Neuronal stem cell (in vitro differentiated cells): ENCODE measurements around the gene GYS1.
"Not testable (repeated sequence)": the region's sequence is repeated elsewhere in the genome, so short reads cannot be mapped to it uniquely, and the experiment has no call there.

Experiments
- DNase-seq: peaks from one replicate; pipeline ENCODE4 v3.0.0-alpha.2; 2013; ENCODE audit warnings: low spot score
- H2AFZ ChIP-seq: one replicate; pipeline ENCODE4 v1.6.1; 2013; ENCODE audit warnings: mild to moderate bottlenecking, low read length, inconsistent platforms
- H2AK5ac ChIP-seq: 2 replicates; pipeline ENCODE4 v1.6.1; 2013; ENCODE audit warnings: low read depth, mild to moderate bottlenecking, inconsistent platforms, low read length, moderate library complexity, mixed read lengths
- H2BK120ac ChIP-seq: 2 replicates; pipeline ENCODE4 v1.6.1; 2013; ENCODE audit warnings: low read depth, mild to moderate bottlenecking, inconsistent platforms, low read length, moderate library complexity, mixed read lengths
- H2BK12ac ChIP-seq: one replicate; pipeline ENCODE4 v1.6.1; 2013; ENCODE audit warnings: low read length, inconsistent platforms
- H2BK15ac ChIP-seq: 2 replicates; pipeline ENCODE4 v1.6.1; 2013; ENCODE audit warnings: mild to moderate bottlenecking, low read length, inconsistent platforms, mixed read lengths
- H2BK5ac ChIP-seq: one replicate; pipeline ENCODE4 v1.6.1; 2013; ENCODE audit warnings: inconsistent platforms, mild to moderate bottlenecking, low read length, moderate library complexity
- H3K14ac ChIP-seq: one replicate; pipeline ENCODE4 v1.6.1; 2013; ENCODE audit warnings: low read length, inconsistent platforms
- H3K18ac ChIP-seq: 2 replicates; pipeline ENCODE4 v1.6.1; 2013; ENCODE audit warnings: low read length, inconsistent platforms
- H3K23ac ChIP-seq: 2 replicates; pipeline ENCODE4 v1.6.1; 2013; ENCODE audit warnings: low read depth, mild to moderate bottlenecking, mixed read lengths, low read length, inconsistent platforms; ENCODE audit not compliant: poor library complexity
- H3K27ac ChIP-seq: replicated peaks from 3 replicates; pipeline ENCODE4 v1.5.1; 2013; ENCODE audit warnings: low read length, inconsistent platforms
- H3K27me3 ChIP-seq, 3 experiments: 2 replicates each; pipeline ENCODE4 v1.6.1; 2013; ENCODE audit warnings: low read length in 3 of 3, mild to moderate bottlenecking in 2 of 3, inconsistent platforms in 1 of 3, low read depth in 1 of 3, mixed read lengths in 1 of 3, moderate library complexity in 1 of 3; ENCODE audit not compliant: control insufficient read depth in 3 of 3, insufficient read depth in 3 of 3
- H3K36me3 ChIP-seq, 2 donors: replicated peaks in 1 of 2; 2 replicates each; pipeline ENCODE4 v1.6.1; 2013; ENCODE audit warnings: low read length in 2 of 2; ENCODE audit not compliant: control insufficient read depth in 2 of 2, insufficient read depth in 2 of 2
- H3K4ac ChIP-seq: 2 replicates; pipeline ENCODE4 v1.6.1; 2013; ENCODE audit warnings: inconsistent platforms, mild to moderate bottlenecking, low read length, moderate library complexity
- H3K4me1 ChIP-seq, 2 donors: 1 replicate in 1 of 2; 2 replicates in 1 of 2; pipeline ENCODE4 v1.6.1; 2013; ENCODE audit warnings: low read length in 2 of 2, low read depth in 1 of 2; ENCODE audit not compliant: control insufficient read depth in 2 of 2, insufficient read depth in 1 of 2
- H3K4me2 ChIP-seq: one replicate; pipeline ENCODE4 v1.6.1; 2013; ENCODE audit warnings: mild to moderate bottlenecking, low read length, inconsistent platforms; ENCODE audit not compliant: insufficient read depth, poor library complexity, severe bottlenecking
- H3K4me3 ChIP-seq, 2 donors: 2 replicates each; pipeline ENCODE4 v1.5.1; 2013; ENCODE audit warnings: low read length in 2 of 2, mild to moderate bottlenecking in 2 of 2, inconsistent platforms in 1 of 2, moderate library complexity in 1 of 2
- H3K79me1 ChIP-seq: one replicate; pipeline ENCODE4 v1.6.1; 2013; ENCODE audit warnings: low read depth, mild to moderate bottlenecking, inconsistent platforms, low read length, moderate library complexity
- H3K9ac ChIP-seq: one replicate; pipeline ENCODE4 v1.6.1; 2013; ENCODE audit warnings: mild to moderate bottlenecking, low read depth, low read length, inconsistent platforms; ENCODE audit not compliant: poor library complexity
- H3K9me3 ChIP-seq, 2 donors: replicated peaks in 1 of 2; 2 replicates each; pipeline versions ENCODE3 to v1.6.1; 2013; ENCODE audit warnings: low read length in 2 of 2, mild to moderate bottlenecking in 2 of 2, inconsistent platforms in 1 of 2, low read depth in 1 of 2, mixed read lengths in 1 of 2, moderate library complexity in 1 of 2; ENCODE audit not compliant: control insufficient read depth in 2 of 2, insufficient read depth in 1 of 2
- H4K8ac ChIP-seq: one replicate; pipeline ENCODE4 v1.6.1; 2013; ENCODE audit warnings: low read depth, mild to moderate bottlenecking, inconsistent platforms, low read length, moderate library complexity
- H4K91ac ChIP-seq: one replicate; pipeline ENCODE4 v1.6.1; 2013; ENCODE audit warnings: low read length, low read depth, mild to moderate bottlenecking, inconsistent platforms; ENCODE audit not compliant: poor library complexity
- WGBS, 2 donors: extraction: QIAGEN DNeasy Blood & Tissue Kit; methylation state at CpG; one replicate each; pipeline ENCODE4 v1.1.7; 2013; ENCODE audit warnings: missing lambda C conversion rate in 2 of 2, mixed read lengths in 1 of 2; ENCODE audit not compliant: insufficient read length in 2 of 2, insufficient replicate concordance in 1 of 2; ENCODE audit errors: extremely low coverage in 2 of 2; 5-methylcytosine and 5-hydroxymethylcytosine counted together

The GYS1 gene

DNA sequence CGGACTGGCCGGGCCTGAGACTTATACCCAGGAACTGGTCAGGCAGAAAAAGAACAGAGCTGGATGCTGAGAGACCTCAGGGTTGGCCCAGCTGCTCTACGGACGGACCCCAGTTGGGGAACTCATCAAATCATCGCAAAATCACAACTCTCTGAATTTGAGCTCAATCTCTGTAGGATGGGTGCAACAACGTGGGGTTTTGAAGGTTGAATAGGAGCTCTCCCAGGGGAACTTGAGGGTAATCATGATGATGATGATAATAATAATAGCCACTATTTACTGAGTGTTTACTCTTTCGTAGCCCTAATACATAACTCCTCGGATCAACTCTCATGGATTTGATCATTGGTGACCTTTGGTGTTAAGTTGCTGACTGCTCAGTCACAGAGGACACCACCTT lies 37.2 kb upstream of the GYS1 start:
- not testable (repeated sequence) for H3K36me3 ChIP-seq, H4K8ac ChIP-seq, H3K4me3 ChIP-seq, H2BK15ac ChIP-seq, DNase-seq, H3K14ac ChIP-seq, H3K18ac ChIP-seq, H3K9ac ChIP-seq, H3K23ac ChIP-seq, H4K91ac ChIP-seq, H3K4ac ChIP-seq, H2AK5ac ChIP-seq, H2BK12ac ChIP-seq, H3K27ac ChIP-seq, H2BK5ac ChIP-seq, H3K4me2 ChIP-seq, H2BK120ac ChIP-seq, H3K4me1 ChIP-seq, H3K79me1 ChIP-seq, H2AFZ ChIP-seq, H3K9me3 ChIP-seq, H3K27me3 ChIP-seq
- no CpG with 5 or more reads among the region's 8 CpGs for WGBS, 2 donors

DNA sequence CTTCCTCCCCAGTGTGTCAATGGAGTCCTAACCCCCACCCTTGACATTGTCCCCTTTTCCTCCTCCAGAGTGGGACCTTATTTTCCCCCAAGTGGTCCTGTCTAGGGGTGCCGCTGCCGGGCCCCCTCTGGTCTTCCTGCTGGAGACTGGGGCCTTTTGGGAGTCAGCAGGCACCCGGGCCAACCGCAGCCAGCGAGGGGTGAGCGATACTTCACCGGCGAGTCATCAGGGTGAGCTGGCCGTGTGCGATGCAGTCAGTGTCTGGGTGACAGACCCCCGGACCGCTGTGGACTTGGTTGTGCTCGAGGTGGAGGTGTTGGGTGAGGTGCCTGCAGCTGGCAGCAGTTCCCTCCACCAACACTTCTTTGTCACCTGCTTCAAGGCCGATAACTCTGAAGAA lies 36.6 kb upstream of the GYS1 start:
- DNase-seq, H3K27me3 ChIP-seq, H4K8ac ChIP-seq, H3K4ac ChIP-seq, H2BK5ac ChIP-seq, H3K4me2 ChIP-seq, H2AK5ac ChIP-seq, H3K23ac ChIP-seq, H3K9ac ChIP-seq, H3K4me3 ChIP-seq, H2AFZ ChIP-seq, H2BK15ac ChIP-seq, H3K9me3 ChIP-seq, H2BK120ac ChIP-seq, H3K79me1 ChIP-seq, H3K14ac ChIP-seq, H3K27ac ChIP-seq, H3K4me1 ChIP-seq, H3K36me3 ChIP-seq, H4K91ac ChIP-seq, H3K18ac ChIP-seq, H2BK12ac ChIP-seq: not testable (repeated sequence)
- no CpG with 5 or more reads among the region's 14 CpGs for WGBS, 2 donors

DNA sequence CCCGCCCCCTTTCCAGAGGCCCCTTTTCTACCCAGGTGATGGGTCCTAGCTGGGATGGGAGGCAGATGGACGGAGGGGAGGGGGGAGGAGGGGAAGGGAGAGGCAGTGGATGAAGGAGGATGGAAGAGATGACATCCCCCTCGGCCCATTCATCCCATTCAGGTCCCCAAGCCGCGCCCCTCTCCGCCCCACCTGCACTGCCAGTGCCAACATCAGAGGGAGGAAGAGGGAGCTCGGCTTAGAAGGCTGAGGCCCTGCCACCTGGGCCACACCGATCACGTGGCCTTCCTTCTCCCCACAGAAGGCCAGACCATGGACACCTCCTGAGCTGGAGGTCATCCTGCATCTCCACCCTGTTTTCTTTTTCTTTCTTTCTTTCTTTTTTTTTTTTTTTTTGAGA lies 35.6 kb upstream of the GYS1 start:
- not testable (repeated sequence) for H3K9ac ChIP-seq, H4K8ac ChIP-seq, H2AK5ac ChIP-seq, H2AFZ ChIP-seq, H3K23ac ChIP-seq, H3K27me3 ChIP-seq, H2BK15ac ChIP-seq, H3K4ac ChIP-seq, H3K9me3 ChIP-seq, H2BK5ac ChIP-seq, H3K4me3 ChIP-seq, H3K14ac ChIP-seq, H3K4me1 ChIP-seq, H3K79me1 ChIP-seq, DNase-seq, H2BK12ac ChIP-seq, H2BK120ac ChIP-seq, H3K4me2 ChIP-seq, H3K27ac ChIP-seq, H4K91ac ChIP-seq, H3K36me3 ChIP-seq, H3K18ac ChIP-seq
- no CpG with 5 or more reads among the region's 9 CpGs for WGBS, 2 donors

DNA sequence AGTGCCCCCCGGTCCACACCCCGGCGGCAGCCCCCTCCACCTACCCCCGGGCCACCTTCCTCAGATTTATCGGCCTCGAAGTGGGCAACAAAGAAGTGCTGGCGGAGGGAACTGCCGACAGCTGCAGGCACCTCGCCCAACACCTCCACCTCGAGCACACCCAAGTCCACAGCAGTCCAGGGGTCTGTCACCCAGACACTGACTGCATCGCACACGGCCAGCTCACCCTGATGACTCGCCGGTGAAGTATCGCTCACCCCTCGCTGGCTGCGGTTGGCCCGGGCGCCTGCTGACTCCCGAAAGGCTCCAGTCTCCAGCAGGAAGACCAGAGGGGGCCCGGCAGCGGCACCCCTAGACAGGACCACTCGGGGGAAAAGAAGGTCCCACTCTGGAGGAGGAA lies 32.5 kb upstream of the GYS1 start:
- H3K18ac ChIP-seq, H2AFZ ChIP-seq, H4K91ac ChIP-seq, H3K4me2 ChIP-seq, H2BK12ac ChIP-seq, H2BK15ac ChIP-seq, H3K79me1 ChIP-seq, H3K4ac ChIP-seq, H3K14ac ChIP-seq, H3K9ac ChIP-seq, H2AK5ac ChIP-seq, H3K4me1 ChIP-seq, H3K27me3 ChIP-seq, DNase-seq, H3K27ac ChIP-seq, H3K4me3 ChIP-seq, H4K8ac ChIP-seq, H2BK120ac ChIP-seq, H2BK5ac ChIP-seq, H3K36me3 ChIP-seq, H3K9me3 ChIP-seq, H3K23ac ChIP-seq: not testable (repeated sequence)
- WGBS, 2 donors, result no CpG with 5 or more reads among the region's 23 CpGs
